GF-D8 (cell line): ENCODE measurements around the gene RSPH1.

Experiments
- DNase-seq: peaks from one replicate; lab custom pipeline; 2025; lab: John Stamatoyannopoulos, UW

RSPH1 gene

DNA sequence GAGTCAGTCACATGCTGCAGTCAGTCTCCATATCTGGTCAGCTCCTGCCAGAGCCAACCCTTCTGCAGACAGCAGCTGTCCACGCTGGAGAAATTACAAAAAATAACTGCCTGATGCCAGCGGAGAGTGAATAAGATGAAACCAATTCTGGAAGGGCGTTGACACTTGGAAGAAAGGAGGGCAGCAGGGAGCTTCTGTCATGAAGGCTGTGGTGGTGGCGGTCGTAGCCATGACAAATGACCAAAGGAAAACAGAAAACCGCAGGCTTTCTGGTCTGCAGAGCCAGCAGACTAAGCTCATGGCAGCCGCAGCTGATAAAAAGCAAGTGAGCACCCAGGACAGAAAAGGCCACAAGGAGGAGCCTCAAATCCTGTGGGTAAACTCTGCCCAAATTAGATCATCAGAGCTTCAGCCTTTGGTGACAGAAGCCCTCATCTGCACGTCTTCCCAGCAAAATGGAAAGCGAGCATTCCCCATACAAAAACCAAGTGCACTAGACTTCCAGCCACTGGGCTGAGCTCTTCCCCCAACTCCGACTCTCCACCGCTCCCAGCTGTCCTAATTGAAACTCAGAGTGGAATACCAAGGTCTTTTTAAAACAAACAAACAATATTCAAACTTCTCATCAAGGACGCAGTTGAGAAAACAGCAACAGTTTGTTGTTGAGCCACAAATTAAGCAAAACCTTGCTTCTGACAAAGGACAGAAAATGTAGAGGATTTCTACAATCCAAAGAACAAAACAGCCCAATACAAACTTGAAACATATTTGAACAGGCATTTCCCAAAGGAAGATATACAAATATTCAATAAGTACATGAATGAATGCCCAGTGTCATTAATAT, 28.7 kb downstream of the RSPH1 start:
- DNase-seq, result peak; percentile 88

DNA sequence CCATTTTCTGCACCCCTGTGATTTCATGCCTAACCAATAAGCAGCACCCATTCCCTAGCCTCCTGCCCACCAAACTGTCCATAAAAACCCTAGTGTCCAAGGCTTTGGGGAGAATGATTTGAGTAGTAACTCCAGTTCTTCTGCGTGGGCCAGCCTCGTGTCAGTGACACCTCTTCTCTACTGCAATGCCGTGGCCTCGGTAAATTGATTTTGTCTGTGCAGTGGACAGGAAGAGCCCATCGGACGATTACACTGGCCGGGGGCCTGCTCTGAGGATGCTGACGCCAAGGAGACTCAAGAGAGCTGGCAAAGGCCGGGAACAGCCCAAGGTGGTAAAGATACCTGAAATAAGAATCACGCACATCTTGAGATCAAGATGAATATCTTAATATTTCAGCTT, 29.3 kb downstream of the RSPH1 start:
- no peak for DNase-seq

DNA sequence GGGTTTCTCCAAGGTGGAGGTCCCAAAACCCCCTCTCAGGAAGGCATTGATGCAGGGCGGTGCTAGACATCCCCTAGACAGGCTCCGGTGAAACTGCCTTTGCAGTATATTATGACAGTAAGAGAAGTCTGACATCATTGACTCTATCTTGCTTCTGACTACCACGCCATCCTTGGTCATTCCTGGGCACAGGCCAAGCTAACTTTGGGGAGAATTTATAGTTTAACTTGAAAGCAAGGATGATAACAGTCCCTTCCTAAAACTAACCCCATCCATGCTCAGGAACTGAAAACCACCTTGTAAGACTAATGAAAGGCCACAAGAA, 30.3 kb downstream of the RSPH1 start:
- no peak for DNase-seq

DNA sequence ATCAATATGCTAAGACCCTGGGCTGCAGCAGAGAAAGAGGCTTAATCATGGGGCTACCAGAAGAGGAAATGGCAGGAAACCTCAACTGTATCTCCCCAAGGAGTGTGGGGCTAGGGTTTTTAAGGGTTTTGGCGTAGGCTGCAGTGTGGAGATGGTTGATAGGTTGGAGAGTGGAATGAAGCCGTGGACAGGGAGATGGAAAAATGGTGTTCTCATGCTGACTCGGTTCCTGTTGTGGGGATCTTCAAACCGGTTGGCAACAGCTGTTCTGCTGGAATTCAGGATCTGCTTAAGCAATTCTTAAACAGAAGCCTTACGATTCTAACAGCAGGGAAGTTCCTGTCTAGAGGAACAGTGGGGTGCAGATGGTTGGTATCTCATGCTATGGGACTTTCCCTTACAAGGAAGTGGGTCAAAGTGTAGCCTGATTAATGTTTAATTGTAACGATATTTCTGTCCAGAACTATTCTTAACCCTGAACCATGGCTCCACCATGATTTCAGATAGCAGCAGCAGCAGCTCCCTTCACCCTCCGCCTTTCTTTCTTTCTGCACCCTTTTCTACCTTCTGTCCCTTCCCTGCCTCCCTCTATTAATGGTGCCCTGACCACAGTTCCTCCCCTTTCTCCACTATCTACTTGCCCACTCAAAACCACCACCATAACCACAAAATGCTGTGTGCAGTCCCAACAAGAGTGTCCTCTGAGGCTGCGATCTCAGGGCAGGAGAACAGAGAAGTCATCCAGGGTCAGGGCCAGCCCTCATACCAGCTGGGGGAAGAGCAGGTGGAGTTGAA, 30.8 kb downstream of the RSPH1 start:
- peak; percentile 96 for DNase-seq

DNA sequence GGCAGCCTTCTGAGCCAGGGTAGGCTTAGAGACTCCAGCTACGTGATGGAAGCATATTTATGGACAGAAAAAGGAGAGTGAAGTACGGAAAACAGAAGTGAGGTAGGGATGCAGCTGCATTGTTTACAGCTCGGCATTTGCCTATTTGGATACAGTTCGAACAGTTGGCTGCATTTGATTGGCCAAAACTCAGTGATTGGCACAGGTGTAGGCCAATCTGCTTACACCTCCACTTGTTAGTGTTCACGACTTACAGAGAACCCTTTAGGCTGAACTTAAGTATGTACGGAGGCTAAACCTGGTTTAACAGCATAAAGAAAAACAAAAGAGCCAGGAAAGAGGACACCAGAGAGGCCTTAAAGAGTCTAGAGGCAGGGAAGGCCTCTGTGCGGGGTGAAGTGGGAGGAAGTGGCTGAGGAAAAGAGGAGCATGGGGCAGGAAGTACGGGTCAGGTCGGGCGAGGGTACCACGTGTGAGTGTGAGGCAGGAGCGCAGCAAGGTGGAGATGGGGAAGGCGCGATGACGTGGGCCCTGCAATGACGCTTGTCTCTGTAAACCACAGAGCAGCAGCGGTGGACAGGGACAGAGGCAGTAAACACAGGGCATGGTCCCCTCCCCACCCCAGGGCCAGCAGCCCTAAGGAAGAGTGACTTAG, 32.0 kb downstream of the RSPH1 start:
- peak; percentile 91 for DNase-seq

DNA sequence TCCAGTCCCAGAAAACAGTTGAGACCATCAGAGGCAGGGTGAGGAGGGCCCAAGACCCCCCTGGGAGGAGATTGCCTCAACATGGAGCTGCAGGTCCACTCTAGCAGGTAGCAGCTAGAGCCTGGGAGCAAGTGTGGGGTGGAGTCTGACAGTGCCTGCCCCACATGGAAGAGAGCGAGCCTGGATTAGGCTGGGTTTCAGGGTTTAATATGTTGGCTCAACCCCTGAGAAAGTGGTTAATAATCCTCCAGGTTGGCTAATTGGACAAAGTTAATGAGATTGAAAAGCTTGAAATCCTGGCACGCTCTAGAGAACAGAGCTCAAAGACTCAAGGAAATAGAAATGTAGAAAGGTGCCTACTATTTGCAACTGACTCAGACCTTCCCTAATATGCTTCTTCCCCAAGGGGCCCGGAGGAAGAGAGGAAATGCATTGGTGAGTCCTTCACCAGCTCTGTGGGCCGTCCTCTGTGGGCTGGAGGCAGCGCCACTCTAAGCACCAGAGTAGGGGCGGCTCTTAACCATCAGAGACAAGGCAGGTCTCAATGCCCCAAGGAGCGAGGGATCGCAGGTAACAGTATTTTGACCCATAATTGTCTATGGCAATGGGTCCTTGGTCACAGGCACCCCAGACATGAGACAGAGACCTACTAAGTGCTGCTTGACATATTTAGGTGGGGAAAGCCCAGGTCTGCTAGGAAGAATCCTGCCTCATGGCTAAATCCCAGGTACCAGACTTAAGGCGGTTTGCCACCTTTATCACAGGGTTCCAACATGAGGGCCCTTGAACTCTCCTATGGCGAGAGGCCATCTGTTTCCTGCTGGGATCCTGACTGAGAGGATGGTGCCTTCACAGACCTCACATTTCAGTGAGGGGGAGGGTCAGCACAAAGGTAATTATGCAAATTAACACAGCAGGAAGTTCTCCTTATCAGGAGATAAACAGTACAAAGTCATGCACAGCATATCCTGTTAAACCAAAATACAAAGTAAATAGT, 33.8 kb downstream of the RSPH1 start:
- no peak for DNase-seq

DNA sequence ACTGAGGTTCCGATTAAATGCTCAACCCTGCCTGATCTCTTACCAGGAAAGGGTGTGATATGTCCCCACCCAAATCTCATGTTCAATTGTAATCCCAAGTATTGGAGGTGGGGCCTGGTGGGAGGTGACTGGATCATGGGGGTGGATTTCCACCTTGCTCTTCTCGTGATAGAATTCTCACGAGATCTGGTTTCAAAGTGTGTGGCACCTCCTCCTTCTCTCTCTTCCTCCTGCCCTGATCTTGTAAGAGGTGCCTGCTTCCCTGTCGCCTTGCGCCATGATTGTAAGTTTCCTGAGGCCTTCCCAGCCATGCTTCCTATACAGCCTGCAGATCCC, 34.9 kb downstream of the RSPH1 start:
- peak; percentile 52 for DNase-seq

DNA sequence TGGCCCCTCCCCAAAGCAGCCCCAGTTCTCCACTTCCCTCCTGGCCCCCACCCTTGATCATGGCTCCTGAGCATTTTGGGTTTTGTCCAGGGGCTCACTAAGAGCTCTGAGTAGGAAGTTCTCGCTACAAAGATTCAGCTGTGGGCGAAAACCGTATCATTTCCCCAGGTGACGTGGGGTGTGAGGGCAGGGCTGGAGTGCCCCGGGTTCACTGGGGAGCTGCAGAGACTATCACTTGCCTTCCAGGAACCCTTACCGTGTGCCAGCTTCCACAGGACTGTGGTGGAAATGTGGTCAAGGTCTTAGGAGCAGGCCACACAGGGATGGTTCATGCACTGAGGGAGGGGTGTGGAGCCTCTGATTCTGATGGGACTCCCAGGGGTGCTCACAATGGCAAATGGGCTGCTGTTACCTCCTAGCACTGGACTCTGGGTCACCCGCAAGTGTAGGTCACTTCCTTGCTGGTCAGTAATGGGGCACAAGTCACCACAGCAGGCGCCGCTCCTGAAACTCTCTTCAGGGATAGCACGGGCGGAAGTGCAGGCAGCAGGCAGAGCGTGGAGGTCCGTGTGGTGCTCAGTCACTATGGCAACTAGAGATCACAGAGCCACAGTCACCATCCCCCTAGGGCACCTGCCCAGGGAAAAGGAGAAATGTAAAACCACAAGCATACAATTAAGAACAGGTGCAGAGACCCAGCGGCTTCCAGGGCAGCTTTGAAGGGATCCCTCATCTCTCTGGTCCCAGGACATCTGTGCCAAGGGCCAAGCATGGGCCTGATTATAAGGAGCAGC, 35.4 kb downstream of the RSPH1 start:
- DNase-seq, result peak; percentile 57

DNA sequence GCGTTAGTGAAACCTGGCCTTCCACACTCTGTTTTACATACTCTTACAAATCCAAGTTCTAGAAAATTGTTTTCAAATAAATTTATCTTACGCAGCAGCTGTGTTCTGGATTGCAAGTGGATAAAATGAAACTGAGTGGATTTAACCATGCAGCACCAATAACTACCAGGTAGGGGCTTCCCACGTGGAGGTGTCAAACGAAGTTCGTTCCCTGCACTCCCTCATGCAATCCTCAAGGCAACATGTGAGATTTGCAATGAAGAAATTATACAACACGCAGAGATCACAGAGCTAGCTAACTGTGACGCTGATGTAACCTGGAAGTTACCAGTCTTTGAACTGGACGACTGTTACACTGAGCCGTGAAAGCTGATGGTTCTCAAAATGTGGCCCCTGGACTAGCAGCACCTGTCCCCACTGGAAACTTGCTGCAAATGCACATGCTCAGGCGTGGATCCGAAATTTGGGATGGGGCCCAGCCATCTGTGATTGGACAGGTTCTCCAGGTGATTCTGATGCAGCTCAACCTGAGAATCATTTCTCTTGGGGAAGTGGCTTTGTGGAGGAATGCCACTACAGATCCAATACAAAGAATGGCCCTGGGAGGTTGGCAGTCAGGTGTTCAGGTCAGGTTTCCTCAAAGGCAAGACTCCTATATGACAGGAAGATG, 36.3 kb downstream of the RSPH1 start:
- DNase-seq, result no peak

DNA sequence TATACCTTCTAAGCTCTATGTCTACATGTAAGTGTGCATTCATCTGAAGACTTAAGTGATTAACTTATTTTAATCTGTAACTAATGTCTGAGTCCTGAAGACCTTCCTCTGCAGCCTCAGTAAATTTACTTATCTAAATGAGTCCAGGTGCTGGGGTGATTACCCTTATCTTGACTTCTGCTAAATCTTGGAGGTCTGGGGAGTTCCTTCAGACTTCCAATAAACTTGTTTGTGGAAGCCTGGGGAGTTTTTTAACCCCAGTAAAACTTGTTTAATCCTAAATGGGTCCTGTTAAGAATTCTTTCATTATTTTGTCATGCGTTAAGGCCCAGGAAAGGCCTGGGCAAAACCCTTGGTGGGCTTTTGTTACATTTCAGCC, 37.0 kb downstream of the RSPH1 start:
- no peak for DNase-seq

DNA sequence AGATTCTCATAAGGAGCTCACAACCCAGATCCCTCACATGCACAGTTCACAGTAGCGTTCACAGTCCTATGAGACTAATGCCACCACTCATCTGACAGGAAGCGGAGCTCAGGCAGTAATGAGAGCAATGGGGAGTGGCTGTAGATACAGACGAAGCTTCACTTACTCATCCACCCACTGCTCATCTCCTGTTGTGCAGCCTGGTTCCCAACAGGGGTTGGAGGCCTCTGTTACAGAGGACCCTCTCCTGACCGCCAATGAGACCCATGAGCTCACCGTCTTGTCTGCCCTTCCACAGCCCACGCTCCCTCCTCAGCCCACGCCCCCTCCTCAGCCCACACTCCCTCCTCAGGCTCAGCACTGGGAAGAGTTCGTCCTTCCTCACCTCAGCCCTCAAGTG, 39.6 kb downstream of the RSPH1 start:
- no peak for DNase-seq

DNA sequence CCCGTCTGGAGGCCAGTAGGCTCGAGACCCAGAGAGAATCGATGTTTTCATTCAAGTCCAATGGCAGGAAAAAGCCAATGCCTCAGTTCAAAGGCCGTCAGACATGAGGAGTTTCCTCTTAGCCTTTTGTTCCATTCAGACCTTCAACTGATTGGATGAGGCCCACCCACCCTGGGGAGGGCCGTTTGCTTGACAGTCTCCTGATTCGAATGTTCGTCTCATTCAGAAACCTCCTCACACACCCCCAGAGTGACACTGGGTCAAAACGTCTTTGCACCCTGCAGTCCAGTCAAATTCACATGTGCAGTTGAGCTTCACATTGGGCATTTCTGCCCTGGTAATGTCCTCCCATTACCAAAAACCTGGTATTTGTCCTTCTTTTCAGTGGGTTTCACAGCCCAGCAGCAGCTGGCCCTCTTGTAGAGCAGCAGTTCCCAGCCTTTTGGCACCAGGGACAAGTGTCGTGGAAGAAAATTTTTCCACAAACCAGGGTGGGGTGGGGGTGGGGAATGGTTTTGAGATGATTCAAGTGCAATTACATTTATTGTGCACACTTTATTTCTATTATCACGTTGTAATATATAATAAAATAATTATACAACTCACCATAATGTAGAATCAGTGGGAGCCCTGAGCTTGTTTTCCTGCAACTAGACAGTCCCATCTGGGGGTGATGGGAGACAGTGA, 40.1 kb downstream of the RSPH1 start:
- DNase-seq, result no peak

DNA sequence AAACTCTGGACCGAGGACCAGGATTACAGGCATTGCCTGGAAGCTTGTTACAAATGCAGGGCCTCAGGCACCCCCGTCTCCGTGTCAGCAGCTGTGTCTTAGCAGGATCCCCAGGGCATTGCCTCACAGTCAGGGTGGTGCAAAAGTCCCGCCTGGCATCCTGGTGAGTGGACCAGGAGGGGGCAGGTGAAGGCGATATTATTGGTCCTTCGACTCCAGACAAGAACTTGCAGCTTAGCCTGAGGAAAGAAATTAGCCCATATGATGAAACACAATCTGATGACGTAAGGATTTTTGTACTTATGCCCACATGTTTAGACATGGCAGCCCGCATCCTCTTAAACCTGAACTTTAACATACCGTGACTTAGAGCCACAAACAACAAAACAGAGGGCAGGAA, 40.8 kb downstream of the RSPH1 start:
- DNase-seq, result peak; percentile 94

DNA sequence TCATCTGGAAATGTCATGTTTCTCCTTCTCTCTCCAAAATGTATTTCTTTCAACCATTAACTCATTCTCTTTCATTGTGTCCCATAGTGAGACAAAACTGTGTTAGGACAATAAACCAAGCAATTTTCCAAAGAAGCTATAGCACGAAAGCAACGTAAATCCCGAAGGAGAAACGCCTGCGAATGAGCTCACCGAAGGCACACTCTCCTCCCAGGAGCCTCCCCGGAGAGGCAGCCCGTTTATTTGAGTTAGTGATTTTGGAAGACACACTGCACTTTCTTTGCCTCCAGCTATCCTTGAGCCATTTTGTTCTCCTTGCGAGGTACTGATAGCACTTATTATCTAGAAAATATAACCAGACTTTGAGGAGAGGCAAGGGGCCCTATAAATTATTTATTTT, 41.2 kb downstream of the RSPH1 start:
- no peak for DNase-seq

DNA sequence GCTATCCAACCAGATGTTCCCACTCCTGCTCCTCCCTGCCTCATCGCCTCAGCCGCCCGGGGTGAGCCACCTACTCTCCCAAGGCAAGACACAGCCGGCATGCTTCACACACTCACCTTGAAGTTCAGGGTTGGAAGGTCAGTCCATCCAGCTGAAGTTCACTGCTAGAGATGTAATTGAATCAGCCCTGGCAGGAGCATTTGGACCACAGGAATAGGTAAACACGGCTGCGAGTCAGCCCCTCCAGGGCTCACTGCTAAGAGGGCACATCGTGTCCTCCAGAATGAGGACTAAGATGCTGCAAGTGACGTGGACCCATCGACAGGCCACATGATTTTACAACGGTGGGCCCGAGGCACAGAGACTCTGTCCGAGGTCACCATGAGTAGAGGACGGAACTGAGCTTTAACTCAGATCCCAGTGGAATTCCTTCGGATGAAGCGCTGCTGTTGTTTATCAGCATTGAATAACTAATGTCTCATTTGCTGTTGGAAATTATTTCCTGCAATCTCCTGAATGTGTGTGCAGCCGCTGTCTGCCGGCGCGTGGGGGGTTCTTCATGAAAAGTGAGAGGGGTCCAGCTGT, 41.9 kb downstream of the RSPH1 start:
- DNase-seq, result no peak

DNA sequence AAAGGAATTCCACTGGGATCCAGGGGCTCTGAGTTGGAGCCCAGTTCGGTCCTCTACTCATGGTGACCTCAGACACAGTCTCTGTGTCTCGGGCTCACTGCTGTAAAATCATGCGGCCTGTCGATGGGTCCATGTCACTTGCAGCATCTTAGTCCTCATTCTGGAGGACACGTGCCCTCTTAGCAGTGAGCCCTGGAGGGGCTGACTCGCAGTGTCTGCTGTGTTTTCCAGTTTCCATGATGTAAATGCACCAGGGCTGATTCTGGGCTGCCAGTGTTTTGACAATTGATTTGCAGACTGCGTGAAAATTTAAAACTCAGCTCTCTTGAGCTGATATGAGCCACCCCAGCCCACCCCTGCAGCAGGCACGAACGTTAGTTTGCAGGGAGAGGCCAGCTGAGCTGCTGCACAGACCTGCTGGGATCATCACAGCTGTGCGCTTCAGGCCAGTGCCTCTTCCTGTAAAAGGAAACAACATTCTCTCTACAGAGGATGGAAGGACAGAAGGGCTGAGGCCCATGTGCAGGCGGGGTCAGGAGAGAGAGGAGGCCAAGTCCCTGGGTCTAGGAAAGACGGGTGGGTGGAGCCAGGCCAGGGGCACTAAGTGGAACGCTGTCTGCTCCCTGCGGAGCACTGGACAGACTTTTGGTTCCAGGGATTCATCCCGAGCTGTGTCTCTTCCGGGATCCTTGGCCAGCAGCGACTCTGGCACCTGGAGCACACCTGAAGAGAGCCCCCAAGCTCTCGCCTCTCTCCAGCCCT, 42.6 kb downstream of the RSPH1 start:
- peak; percentile 81 for DNase-seq

DNA sequence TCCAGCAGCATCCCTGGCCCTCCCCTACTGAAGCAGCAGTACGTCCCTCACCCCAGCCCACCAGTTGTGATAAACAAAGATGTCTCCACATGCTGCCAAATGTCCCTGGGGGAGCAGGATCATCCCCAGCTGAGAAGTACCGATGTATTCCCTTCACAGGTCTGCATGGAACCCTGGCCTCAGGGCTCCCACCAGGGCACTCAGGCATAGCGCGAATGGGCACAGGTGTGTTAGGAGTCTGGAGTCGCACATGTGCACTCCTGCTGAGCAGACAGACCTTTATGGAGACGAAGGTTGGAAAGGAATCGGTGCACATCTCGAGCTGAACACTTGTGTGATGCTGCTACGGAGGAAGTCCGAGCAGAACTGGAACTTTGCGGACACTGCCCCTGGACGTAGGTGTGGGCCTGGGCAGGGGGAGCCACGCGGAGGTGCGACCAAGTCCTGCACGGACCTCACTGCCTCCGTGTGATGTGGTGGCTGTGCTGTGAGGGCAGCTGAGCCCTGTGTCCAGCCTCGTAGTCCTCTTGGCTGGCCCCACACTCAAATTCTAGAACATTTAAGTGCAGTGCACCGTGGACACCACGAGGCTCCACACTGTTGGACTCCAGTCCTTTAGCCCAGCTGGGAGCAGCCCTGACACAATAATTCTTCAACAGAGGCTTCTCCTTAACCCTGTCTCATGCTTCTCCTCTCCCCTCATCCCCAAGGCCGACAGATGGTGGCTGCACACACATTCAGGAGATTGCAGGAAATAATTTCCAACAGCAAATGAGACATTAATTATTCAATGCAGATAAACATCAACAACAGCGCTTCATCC, 43.4 kb downstream of the RSPH1 start:
- no peak for DNase-seq

DNA sequence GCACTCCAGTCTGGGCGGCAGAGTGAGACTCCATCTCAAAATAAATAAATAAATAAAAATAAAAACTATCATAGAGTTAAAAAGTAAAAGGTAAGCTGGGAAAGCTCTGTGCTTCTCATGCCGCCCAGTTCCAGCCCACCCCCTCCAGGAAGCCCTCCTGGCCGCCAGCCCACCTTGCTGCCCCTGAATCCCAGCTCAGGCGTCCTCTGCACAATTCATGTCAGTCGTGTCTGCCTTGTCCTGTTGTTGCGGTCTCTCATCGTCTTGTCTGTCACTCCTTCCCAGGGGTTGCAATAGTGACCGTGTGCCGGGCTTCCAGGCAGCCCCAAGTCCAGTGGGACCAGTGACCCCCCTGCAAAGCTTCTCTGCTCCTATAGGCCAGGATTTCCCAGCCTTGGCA, 44.1 kb downstream of the RSPH1 start:
- no peak for DNase-seq
